Renal pelvis (tissue), 4 donors: ENCODE results near the gene ADD3. TPM values are rescaled to one million over a fixed set of nuclear protein-coding genes. Genes with fewer than 3 reads are reported as not detected.
"Not testable (repeated sequence)": the region's sequence is repeated elsewhere in the genome, so short reads cannot be mapped to it uniquely, and the experiment has no call there.

Experiments
- DNase-seq: peaks from one replicate; pipeline ENCODE4 v3.0.0-alpha.2; 2013
- polyA plus RNA-seq, 3 donors: library from polyadenylated mRNA; unstranded; fragments of 120-200 nt; gene quantifications; one replicate each; pipeline ENCODE4 v1.2.1, GENCODE V29; 2013; ENCODE audit not compliant: insufficient read length in 3 of 3

Gene ADD3
- polyA plus RNA-seq, 3 donors = 223 to 320 (median 288) TPM

DNA sequence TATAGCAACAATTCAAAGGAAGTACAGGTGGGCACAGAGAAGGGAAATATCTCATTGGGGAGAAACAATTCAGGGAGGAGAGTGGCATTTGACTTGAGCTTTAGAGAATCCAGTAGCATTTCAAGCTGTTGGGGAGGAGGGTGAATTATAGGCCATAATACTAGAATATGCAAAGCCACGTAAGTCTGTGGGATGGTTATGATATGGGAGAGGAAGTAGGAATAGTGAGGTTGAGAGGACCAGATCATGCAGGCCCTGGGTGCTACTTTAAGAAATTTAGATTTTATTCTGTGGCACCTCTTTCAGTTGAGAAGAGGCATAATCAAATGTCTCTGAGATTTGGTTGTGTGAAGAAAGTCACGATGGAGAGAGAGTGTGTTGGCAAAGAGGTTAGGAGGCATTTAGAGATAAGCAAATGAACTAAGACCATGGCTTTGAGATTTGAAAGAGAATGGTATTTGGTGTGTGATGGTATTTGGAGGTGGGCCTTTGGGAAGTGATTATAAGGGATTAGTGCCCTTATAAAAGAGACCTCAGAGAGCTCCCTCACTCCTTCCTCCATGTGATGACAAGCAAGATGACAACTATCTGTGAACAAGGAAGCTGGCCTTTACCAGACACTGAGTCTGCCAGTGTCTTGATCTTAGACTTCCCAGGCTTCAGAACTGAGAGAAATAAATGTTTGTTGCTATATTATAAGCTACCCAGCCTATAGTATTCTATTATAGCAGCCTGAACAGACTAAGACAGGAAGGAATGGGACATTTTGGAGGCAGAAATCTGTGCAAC lies 15.1 kb downstream of the ADD3 start:
- no peak for DNase-seq

DNA sequence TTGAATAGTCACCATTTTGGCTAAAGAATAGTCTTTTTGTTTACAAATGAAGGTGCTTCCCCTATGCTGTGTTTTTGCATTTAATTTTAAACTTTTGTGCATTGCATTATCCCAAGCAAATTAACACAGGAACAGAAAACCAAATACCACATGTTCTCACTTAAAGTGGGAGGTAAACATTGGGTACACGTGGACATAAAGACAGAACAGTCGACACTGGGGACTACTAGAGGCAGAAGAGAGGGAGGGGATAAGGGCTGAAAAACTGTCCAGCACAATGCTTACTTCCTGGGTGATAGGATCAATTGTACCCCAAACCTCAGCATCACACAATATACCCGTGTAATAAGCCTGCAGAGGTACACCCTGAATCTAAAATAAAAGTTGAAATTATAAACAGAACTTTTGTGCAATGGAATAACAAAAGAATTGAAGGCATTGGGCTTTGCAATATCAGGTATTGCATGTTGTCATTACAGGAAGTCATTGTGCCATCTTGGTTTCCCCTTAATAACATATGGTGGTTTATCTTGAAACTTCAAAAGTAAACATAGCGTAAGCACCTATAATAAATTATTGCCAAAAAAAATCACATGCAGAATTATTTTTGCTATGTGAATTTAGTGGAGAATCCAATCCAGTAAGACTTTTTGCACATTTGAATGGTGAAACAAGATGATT lies 16.1 kb downstream of the ADD3 start:
- no peak for DNase-seq

DNA sequence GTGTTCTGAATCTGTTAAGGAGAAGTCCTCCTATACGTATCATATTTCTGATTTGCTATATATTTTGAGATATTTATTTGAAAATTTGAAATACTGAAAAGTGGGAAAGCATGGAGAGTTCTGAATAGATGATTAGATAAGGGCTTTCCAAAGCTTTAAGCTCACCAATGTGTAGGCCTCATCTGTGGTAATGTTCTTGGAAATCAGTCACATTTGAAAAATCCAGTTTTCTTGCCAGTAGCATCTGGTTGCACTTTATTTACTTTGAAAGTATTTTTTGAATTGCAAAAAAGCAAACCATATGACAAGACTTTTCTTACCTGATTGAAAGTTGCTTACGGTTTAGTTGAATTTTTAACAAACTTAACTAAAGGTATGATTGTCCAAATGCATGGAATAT lies 21.7 kb downstream of the ADD3 start:
- no peak for DNase-seq

DNA sequence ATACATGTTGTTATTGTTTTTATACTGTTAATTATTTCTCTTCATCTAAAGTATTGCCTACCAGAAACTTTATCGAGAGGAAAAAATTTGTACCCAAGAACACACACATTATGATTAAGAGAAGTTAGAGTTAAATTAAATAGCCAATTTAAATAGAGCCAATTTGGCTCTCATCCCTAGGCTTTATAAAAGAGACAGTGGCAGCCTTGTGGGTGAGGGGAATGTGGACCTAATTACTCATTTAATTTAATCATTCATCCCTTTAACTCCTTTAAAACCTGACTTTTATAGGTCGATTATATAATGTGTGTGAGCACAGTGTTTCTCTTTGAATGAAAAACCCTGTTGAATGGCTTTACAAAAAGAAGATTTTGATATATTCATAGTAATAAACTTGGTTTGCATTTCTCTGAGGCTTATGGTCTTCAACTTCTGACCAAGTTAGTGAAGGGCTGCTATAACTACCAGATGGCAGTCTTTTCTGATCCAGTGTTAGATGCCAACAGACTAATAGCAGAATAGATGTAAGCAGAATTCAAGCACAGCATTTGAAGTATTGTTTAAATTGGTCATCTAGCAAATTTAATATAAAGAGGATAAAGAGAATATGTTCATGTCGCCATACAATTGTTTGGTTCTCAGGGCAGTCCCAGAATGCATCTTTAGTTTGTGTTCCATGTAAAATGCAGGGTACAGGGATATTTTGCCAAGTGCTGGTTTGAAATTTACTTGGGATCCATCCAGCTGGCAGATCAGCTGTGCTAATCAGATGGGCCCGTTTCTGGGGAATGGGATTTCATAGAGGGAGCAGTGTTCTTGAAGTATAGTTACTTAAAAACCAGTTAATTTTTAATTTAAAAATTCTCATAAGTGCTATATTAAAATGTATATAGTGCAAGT lies 25.3 kb downstream of the ADD3 start:
- DNase-seq = no peak

DNA sequence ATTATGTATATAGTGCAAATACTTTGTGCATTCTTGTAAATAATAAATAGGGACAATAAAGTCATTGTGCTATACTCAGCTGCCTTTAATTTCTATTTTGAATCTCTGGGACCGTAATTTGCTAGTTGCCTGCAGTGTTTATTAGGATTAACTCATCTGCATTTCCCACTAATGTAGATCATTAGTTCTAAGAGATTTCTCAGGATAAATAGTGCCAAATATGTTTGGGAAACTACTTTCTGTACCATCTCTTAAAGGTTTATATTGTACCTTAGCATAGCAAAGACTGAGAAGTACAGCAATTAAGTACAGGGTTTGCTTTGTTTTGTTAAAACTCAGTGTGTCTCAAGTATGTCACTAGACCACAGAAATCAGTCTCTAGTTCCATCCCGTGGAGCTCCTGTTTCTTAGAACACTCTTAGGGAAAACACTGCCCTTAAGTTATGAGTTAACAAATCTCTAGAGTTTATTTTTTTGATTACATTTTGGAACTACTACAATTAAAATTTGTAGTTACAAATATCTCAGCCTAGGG lies 26.0 kb downstream of the ADD3 start:
- no peak for DNase-seq

DNA sequence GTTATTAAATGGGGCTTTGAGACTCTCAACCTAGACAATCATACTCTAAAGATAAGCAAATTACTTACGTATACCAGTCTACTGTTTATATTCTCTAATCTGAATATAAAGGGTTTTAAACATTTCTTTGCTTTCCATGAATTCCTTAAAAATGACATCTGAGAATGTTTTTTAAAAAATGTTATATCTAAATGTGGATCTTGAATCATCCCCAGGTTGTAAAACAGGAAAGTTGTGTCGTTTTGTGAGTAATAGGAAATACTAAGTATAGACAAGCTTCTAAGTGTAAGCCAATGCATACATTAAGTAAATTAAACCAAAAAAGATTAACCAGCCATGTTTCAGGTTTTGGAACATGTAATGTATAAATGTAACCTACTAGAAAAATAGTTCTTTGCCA lies 26.8 kb downstream of the ADD3 start:
- no peak for DNase-seq

DNA sequence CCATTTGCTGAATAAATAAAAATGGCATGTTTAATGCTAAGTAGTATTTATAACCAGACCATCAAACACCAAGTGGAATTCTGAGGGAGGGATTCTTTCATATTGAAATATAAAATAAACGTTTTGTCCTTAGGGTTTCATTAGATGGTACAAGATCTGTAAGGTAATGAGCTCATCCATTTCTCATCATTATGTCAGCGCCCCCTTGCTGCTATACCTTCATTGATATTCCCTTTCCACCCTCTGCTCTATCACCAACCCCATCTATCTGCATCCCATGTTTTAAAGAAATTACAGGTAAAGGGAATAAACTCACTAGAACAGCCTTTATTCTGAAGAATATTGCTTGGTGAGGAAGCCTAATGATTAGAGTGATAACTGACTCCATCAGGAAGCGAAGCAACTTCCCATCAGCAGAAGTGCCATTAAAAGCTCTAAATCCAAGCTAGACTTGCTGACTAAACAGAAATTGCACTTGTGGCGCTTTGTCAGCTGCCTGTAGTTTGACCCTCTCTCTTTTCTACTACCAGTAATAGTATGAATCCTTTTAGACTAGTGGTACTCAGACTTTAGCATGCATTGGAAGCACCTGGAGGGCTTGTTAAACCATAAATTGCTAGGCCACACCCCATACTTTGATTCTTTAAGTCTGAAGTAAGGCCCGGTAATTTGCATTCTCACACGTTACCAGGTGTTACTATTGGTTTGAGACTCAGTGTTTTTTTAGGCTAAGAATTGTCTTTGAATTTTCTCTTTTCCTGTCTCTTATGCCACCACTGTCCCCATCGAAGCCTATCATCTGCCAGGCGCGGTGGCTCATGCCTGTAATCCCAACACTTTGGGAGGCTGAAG lies 27.5 kb downstream of the ADD3 start:
- DNase-seq = no peak

DNA sequence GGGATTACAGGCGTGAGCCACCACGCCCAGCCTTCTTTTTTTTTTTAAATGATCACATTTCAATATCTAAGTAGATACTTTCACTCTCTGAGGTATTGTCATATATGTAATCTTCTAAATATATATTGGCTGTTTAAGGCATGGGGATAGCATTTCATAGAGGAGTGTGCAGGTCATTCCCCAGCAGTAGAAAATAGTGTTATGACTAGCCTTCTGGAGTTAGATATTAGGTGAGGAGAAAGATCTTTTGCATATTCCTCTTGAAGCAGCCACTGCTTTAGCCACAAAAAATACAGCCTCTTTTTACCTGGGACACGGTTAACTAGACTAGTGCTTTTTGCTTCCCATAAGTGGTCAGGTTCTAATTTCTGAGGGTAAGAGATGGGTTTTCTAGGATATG lies 28.9 kb downstream of the ADD3 start:
- DNase-seq = no peak

DNA sequence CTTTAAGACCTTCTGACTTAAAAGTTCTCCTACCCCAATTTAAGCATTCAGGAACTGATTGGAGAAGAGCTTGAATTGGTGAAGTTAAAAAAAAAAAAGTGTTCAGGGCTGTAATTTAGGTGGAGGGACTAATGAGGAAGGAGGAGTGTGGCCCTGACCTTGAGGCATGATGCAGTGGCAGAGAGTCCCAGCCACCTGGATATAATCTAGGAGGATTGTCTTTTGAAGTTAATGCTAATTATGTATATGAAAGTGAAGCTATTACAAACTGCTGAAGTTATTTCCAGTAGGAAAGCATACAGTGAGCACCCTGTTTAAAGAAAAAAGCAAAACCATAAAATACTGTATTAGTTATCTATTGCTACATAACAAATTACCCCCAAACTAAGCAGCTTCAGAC lies 31.5 kb downstream of the ADD3 start:
- no peak for DNase-seq

DNA sequence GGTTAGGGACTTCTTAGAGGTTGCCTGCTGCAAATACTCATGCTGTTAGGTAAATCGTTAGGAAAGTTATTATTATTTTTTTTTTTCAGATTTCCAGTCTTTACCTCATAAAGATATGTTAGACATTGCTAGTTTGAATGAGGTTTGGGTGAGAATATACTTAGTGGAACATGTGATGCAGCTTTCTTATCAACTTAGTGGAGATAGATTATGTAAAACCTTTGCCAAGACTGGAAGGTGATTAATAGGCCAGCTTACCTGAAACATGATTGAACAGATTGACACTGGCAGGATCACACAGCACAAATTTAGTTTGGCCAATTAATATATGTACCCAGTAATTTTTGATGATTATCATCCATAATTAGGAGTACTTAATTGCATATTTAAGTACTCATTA lies 32.3 kb downstream of the ADD3 start:
- DNase-seq = no peak

DNA sequence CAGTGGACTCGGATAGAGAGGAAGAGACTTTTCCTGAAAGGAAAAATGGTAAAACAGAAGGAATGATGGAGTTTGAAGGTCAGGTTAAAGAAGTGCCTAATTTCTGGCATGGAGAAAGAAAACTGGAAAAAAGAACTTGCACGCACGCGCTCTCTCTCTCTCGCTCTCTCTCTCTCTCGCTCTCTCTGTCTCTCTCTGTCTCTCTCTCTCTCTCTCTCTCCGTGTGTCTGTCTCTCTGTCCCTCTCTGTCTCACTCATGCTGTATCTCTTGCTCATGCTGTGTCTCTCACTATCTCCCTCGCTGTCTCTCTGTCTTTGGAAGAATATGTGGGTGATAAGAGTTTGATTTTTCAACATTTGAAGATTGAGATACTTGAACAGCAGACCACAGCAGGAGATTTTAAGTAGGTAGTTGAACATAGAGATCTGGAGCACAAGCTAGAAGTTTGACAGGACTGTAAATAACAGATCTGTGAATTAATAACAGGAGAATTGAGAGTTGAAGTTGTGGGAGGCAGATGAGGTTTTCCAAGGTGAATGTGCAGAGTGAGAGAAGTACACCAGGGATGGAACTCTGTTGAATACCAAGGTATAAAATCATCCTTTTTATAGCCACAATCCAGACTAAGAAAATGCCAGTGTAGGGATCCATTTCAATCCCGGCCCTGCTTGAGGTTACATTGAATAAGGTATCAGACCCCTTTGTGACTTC lies 33.1 kb downstream of the ADD3 start:
- DNase-seq = no peak

DNA sequence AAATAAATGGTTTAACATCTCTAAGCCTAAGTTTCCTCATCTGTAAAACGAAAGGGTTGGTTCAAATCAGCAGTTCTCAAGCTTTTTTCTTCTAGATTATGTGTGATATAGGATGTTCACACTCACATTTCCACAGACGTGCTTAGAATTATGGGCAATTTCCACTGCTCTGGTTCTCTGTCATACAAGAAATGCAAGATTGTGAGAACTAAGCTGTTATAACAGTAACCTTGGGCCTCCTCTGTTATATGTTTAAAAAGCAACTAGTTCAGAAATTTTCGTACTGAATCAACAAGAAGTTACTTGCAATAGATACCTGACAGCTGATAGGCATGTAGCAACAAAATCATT lies 33.7 kb downstream of the ADD3 start:
- DNase-seq = no peak

DNA sequence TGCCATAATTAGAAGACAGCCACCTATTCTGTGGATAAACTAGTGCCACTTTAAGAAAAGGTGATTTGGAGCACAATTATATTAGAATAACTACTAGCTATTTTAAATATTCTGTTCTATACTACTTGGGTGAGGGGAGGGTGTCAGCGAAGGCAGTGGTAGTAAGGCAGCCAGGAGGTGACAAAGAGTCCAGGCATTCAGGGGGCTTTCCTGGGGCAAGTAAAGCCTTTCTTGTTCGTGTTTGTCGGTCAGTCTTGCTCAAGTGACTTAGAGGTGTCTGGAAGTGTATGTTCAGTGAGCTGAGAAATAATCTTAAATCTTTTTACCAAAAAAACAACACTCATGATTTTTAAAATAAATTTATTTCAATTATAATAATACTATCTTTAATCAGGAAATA lies 34.4 kb downstream of the ADD3 start:
- DNase-seq = no peak

DNA sequence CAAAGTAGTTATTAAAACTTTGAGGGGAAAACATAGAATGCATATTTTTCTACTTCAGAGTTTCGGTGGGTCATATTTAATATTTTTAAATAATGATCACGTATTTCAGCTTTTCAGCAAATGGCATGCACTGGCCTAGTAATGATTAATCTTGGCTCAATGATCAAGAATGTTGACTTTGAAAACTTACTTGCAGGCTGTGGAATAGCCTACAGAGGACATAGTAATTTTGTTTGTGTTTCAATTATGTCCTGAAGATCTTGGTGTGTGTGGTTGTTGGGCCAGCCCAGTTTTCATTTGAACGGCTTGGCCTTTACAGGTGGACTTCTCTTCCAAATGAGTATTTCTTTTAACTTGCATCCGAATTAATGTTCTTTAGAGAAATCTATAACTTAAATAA lies 35.1 kb downstream of the ADD3 start:
- peak; percentile 12 for DNase-seq

DNA sequence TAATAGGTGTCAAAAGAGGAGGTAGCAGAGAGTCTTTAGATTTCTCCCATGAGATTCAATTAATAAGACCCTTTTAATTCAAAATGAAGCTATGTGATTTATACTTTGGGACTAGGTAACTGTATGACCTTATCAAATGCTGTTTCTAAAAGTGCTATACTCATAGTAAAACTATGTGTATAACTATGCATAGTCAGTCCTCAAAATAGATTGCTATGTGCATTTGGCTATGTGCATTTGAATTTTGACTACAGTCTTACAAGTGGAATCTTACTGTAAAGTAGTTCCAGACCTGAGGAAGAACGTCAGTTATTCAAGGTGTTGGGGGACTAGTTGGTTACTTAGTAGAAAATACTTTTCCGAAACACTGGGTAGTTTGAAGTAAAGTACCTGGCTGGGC lies 36.9 kb downstream of the ADD3 start:
- no peak for DNase-seq

DNA sequence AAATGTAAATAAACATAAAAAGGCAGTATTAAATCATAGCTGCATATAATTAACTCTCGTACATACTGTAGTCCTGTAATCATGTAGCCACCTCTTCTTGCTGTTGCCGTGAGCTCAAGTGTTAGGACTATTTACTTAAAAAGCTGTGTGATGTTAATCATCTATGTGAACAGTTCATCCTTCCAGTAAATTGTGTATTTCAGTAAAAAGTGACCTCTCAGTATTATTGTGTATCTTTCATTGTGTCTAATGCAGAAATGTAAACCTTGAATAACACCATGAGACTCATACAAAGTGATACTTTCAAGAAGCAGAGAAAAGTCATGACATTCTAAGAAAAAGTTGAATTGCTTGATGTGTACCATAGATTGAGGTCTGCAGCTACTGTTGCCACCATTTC lies 38.0 kb downstream of the ADD3 start:
- DNase-seq = no peak

DNA sequence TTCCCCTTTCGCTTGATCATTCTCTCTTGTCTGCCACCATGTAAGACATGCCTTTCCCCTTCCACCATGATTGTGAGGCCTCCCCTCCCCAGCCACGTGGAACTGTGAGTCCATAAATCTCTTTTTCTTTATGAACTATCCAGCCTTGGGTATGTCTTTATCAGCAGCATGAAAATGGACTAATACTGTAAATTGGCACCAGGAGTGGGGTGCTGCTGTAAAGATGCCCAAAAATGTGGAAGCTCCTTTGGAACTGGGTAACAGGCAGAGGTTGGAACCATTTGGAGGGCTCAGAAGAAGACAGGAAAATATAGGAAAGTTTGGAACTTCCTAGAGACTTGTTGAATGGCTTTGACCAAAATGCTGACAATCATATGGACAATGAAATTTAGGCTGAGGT lies 40.4 kb downstream of the ADD3 start:
- DNase-seq = not testable (repeated sequence)

DNA sequence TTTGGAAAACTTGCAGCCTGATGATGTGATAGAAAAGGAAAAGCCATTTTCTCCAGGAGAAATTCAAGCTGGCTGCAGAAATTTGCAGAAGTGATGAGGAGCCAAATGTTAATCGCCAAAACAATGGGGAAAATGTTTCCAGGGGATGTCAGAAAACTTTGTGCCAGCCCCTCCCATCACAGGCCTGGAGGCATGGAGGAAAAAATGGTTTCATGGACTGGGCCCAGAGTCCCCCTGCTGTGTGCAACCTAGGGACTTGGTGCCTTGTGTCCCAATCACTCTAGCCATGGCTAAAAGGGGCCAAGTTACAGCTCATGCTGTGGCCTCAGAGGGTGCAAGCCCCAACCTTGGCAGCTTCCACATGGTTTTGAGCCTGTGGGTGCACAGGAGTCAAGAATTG lies 41.0 kb downstream of the ADD3 start:
- DNase-seq = no peak

DNA sequence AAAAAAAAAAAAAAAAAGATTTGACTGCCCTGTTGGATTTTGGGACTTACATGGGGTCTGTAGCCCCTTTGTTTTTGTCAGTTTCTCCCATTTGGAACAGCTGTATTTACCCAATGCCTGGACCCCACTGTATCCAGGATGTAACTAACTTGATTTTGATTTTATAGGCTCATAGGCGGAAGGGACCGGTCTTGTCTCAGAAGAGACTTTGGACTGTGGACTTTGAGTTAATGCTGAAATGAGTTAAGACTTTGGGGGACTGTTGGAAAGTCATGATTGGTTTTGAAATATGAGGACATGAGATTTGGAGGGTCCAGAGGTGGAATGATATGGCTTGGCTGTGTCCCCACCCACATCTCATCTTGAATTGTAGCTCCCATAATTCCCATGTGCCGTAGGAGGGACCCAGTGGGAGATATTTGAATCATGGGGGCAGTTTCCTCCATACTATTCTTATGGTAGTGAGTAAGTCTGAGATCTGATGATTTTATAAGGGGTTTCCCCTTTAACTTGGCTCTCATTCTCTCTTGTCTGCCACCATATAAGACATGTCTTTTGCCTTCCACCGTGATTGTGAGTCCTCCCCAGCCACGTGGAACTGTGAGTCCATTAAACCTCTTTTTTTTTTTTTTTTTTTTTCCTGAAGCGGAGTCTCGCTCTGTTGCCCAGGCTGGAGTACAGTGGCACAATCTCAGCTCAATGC lies 42.3 kb downstream of the ADD3 start:
- DNase-seq = not testable (repeated sequence)

DNA sequence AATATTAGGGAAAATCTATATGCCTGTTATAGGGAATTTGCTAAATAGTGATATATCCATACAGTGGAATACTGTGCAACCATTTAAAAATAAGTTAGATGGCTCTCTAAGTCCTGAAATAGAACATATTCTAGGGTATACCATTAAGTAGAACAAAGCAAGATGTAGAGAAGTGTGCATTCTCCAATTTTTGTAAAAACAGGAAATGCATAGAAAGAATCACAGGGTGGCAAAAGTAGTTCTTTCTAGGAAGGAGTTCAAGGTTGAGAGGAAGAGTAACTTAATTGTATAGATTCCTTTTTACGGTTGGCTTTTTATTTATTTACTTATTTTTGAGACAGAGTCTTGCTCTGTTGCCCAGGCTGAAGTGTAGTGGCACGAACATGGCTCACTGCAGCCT lies 43.7 kb downstream of the ADD3 start:
- no peak for DNase-seq
